Trophoblast cell (in vitro differentiated cells and primary cell): ENCODE data around the gene MEPE.

Source experiments
- DNase-seq, 2 donors: peaks; one replicate each; pipeline ENCODE4 v3.0.0-alpha.2; 2016
- H2AFZ ChIP-seq: 2 replicates; pipeline ENCODE4 v1.6.1; 2013; ENCODE audit warnings: low read length, moderate library complexity, mild to moderate bottlenecking; ENCODE audit not compliant: insufficient read depth, poor library complexity
- H2AK5ac ChIP-seq: 2 replicates; pipeline ENCODE4 v1.6.1; 2013; ENCODE audit warnings: mild to moderate bottlenecking, low read length
- H2BK120ac ChIP-seq: 2 replicates; pipeline ENCODE4 v1.6.1; 2013; ENCODE audit warnings: low read length, mild to moderate bottlenecking, moderate library complexity; ENCODE audit not compliant: insufficient read depth, poor library complexity
- H2BK12ac ChIP-seq: 2 replicates; pipeline ENCODE4 v1.6.1; 2013; ENCODE audit warnings: mild to moderate bottlenecking, low read length, moderate library complexity
- H2BK5ac ChIP-seq: 2 replicates; pipeline ENCODE4 v1.6.1; 2013; ENCODE audit warnings: low read length, low read depth, moderate library complexity, mild to moderate bottlenecking; ENCODE audit not compliant: poor library complexity
- H3K14ac ChIP-seq: 2 replicates; pipeline ENCODE4 v1.6.1; 2013; ENCODE audit warnings: mild to moderate bottlenecking, low read length
- H3K18ac ChIP-seq: 2 replicates; pipeline ENCODE4 v1.6.1; 2013; ENCODE audit warnings: mild to moderate bottlenecking, low read length
- H3K23ac ChIP-seq: 2 replicates; pipeline ENCODE4 v1.6.1; 2013; ENCODE audit warnings: low read length
- H3K27ac ChIP-seq: 2 replicates; pipeline ENCODE4 v1.5.1; 2013; ENCODE audit warnings: low read depth, mild to moderate bottlenecking, inconsistent platforms, low read length, moderate library complexity
- H3K27me3 ChIP-seq: 2 replicates; pipeline ENCODE4 v1.6.1; 2013; ENCODE audit warnings: inconsistent platforms, mild to moderate bottlenecking, low read length, moderate library complexity; ENCODE audit not compliant: insufficient read depth
- H3K36me3 ChIP-seq, 2 experiments: 1 replicate in 1 of 2; 2 replicates in 1 of 2; pipeline ENCODE4 v1.6.1; 2013; ENCODE audit warnings: low read length in 2 of 2, mild to moderate bottlenecking in 2 of 2, moderate library complexity in 1 of 2; ENCODE audit not compliant: insufficient read depth in 2 of 2, control insufficient read depth in 1 of 2
- H3K4ac ChIP-seq: 2 replicates; pipeline ENCODE4 v1.6.1; 2013; ENCODE audit warnings: low read depth, mild to moderate bottlenecking, low read length, moderate library complexity
- H3K4me1 ChIP-seq, 2 experiments: 1 replicate in 1 of 2; 2 replicates in 1 of 2; pipeline ENCODE4 v1.6.1; 2013; ENCODE audit warnings: low read length in 2 of 2, mild to moderate bottlenecking in 2 of 2, moderate library complexity in 1 of 2; ENCODE audit not compliant: insufficient read depth in 2 of 2, control insufficient read depth in 1 of 2
- H3K4me2 ChIP-seq: 2 replicates; pipeline ENCODE4 v1.6.1; 2013; ENCODE audit warnings: inconsistent platforms, mild to moderate bottlenecking, low read length, moderate library complexity
- H3K4me3 ChIP-seq: 2 replicates; pipeline ENCODE4 v1.5.1; 2013; ENCODE audit warnings: mild to moderate bottlenecking, low read depth, low read length, inconsistent platforms
- H3K79me1 ChIP-seq: one replicate; pipeline ENCODE4 v1.6.1; 2013; ENCODE audit warnings: low read length
- H3K79me2 ChIP-seq: 2 replicates; pipeline ENCODE4 v1.6.1; 2013; ENCODE audit warnings: low read length, mild to moderate bottlenecking; ENCODE audit not compliant: control insufficient read depth, insufficient read depth, poor library complexity
- H3K9ac ChIP-seq: 2 replicates; pipeline ENCODE4 v1.6.1; 2013; ENCODE audit warnings: mild to moderate bottlenecking, low read length
- H3K9me3 ChIP-seq: 2 replicates; pipeline ENCODE4 v1.6.1; 2013; ENCODE audit warnings: low read depth, mild to moderate bottlenecking, control low read depth, inconsistent platforms, low read length; ENCODE audit not compliant: insufficient read depth
- H4K12ac ChIP-seq: 2 replicates; pipeline ENCODE4 v1.6.1; 2013; ENCODE audit warnings: low read depth, mild to moderate bottlenecking, low read length, moderate library complexity
- H4K8ac ChIP-seq: 2 replicates; pipeline ENCODE4 v1.6.1; 2013; ENCODE audit warnings: low read depth, mild to moderate bottlenecking, low read length, moderate library complexity
- H4K91ac ChIP-seq: one replicate; pipeline ENCODE4 v1.6.1; 2013; ENCODE audit warnings: low read depth, mild to moderate bottlenecking, low read length, moderate library complexity
- WGBS: extraction: QIAGEN DNeasy Blood & Tissue Kit; methylation state at CpG from one replicate; pipeline ENCODE4 v1.1.7; 2013; ENCODE audit warnings: missing lambda C conversion rate; ENCODE audit not compliant: insufficient read length, insufficient coverage; ENCODE audit errors: extremely low coverage; 5-methylcytosine and 5-hydroxymethylcytosine counted together

MEPE gene

DNA sequence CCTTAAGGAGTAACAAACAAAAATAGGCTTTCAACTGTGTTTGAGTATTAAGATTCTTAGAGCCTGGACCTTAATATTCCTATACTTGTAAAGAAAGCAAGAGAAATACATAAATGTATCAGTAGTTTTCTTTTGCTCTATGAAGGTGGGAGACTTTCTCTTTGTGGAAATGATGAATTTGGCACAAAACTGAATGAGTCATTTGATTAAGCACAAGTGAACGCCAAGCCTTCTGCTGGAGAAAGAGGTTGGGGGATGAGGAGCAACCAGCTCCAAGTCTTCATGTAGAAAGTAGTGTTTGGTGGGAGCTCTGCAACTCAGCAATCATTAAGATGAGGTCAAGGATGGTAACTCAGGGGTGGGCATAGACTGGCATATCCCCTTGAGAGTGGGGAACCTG lies 49.6 kb downstream of the MEPE start:
- Histone ChIP-seq H4K12ac (no peak overlapping the region), H2AFZ (no peak overlapping the region), H3K9me3 (peaks cover 4% of the 10 kb centered on the region), H3K9ac (no peak overlapping the region), H3K4me1 (no peaks in the 10 kb centered on the region), H3K14ac (no peak overlapping the region), H3K36me3 (no peaks in the 10 kb centered on the region), H3K4ac (no peak overlapping the region), H3K79me1 (no peaks in the 10 kb centered on the region), H3K4me3 (no peak overlapping the region), H2BK5ac (no peak overlapping the region), H3K4me2 (no peak overlapping the region), H3K23ac (no peak overlapping the region), H3K18ac (no peak overlapping the region), H4K91ac (no peak overlapping the region), H2BK12ac (no peak overlapping the region), H3K27ac (no peak overlapping the region), H3K27me3 (no peaks in the 10 kb centered on the region), H4K8ac (no peak overlapping the region), H3K79me2 (no peaks in the 10 kb centered on the region), H2BK120ac (no peak overlapping the region), H2AK5ac (no peak overlapping the region)
- DNase-seq, result no peak
- no CpG with 5 or more reads among the region's 1 CpG for WGBS

DNA sequence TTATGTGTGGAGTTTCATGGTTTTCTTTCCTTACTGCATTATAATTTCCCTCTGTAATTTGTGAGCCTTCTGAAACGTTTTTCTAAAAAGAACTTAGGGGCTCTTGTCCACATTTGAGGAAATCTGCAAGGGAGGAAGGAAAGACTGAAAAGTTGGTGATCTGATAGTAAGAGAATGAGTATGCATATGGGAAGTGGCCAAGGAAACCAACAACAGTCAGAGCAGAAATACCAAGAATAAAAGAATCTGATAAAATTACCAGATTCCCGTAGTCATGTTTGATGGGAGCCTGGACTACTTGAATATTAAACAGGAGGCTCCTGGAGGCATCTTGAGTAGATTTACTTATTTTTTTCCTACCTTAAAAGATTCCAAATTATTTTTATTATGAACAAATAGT lies 50.1 kb downstream of the MEPE start:
- Histone ChIP-seq H3K79me1 (no peaks in the 10 kb centered on the region), H2AK5ac (no peak overlapping the region), H3K27ac (no peak overlapping the region), H3K4ac (no peak overlapping the region), H2BK5ac (no peak overlapping the region), H3K79me2 (no peaks in the 10 kb centered on the region), H4K8ac (no peak overlapping the region), H4K12ac (no peak overlapping the region), H3K9me3 (peaks cover 4% of the 10 kb centered on the region), H2BK12ac (no peak overlapping the region), H3K4me1 (no peaks in the 10 kb centered on the region), H4K91ac (no peak overlapping the region), H2BK120ac (no peak overlapping the region), H3K23ac (no peak overlapping the region), H3K4me2 (no peak overlapping the region), H2AFZ (no peak overlapping the region), H3K27me3 (no peaks in the 10 kb centered on the region), H3K18ac (no peak overlapping the region), H3K4me3 (no peak overlapping the region), H3K9ac (no peak overlapping the region), H3K36me3 (no peaks in the 10 kb centered on the region), H3K14ac (no peak overlapping the region)
- no CpG with 5 or more reads among the region's 2 CpGs for WGBS
- no peak for DNase-seq

DNA sequence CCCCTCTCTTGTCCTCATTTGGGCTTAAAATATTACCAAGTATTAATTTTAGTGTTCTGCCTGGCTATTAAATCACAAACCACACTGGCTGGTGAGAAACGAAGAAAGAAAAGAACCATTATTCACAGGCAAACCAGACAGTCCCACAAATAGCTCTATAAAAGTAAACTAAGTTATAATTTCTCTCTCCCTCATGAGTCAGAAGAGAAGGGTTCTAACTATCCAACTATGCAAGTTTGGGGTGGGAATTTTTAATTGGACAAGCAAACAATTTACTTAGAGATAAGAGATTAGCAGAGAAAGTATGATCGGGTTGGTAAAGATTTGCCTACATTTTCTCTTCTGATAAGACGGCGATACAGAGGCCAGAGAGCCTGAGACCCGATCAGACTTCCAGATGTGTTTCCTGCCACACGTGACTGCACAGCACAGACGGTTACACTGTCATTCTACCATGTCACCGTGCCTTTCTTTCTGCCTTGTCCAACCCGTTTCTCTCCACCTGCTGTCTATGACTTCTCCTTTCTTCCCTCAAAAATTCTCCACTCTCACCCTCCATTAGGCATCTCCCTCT lies 52.3 kb downstream of the MEPE start:
- no peaks in the 10 kb centered on the region for H3K79me1 ChIP-seq
- no peak overlapping the region for H3K4me3 ChIP-seq
- H2AK5ac ChIP-seq, result no peak overlapping the region
- H3K79me2 ChIP-seq, result no peaks in the 10 kb centered on the region
- H4K12ac ChIP-seq, result no peak overlapping the region
- DNase-seq, result peak; percentile 3 to 51
- no peaks in the 10 kb centered on the region for H3K4me1 ChIP-seq
- no peak overlapping the region for H3K18ac ChIP-seq
- no peak overlapping the region for H2AFZ ChIP-seq
- H4K91ac ChIP-seq, result no peak overlapping the region
- H3K27ac ChIP-seq, result no peak overlapping the region
- no peak overlapping the region for H3K4ac ChIP-seq
- no peak overlapping the region for H3K23ac ChIP-seq
- H2BK120ac ChIP-seq, result no peak overlapping the region
- no peak overlapping the region for H2BK12ac ChIP-seq
- no peak overlapping the region for H3K14ac ChIP-seq
- no peak overlapping the region for H3K4me2 ChIP-seq
- no peak overlapping the region for H4K8ac ChIP-seq
- H3K36me3 ChIP-seq, result no peaks in the 10 kb centered on the region
- no CpG with 5 or more reads among the region's 9 CpGs for WGBS
- no peaks in the 10 kb centered on the region for H3K27me3 ChIP-seq
- no peak overlapping the region for H3K9ac ChIP-seq
- no peak overlapping the region for H2BK5ac ChIP-seq
- peaks cover 4% of the 10 kb centered on the region for H3K9me3 ChIP-seq

DNA sequence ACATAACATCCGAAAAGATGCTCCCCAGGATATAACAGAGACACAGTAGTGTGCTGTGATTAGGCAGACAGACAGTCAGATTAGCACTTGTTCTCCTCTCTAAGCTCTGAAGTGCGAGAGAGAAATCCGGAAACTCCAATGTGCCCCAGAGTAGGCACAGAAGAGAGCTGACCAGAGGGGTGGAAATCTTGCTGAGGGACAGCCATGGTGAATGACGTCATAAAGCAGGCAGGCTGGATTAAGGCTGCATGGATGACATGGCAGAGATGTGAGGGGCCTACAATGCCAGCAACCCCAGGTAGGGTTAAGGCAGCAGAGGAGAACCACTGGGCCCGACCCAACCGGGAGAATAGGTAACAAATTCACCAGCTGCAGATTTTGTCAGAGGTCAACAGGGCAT lies 53.3 kb downstream of the MEPE start:
- Histone ChIP-seq H2AFZ (no peak overlapping the region), H3K14ac (no peak overlapping the region), H2AK5ac (no peak overlapping the region), H3K4me3 (no peak overlapping the region), H3K79me1 (no peaks in the 10 kb centered on the region), H3K23ac (no peak overlapping the region), H2BK5ac (no peak overlapping the region), H4K12ac (no peak overlapping the region), H3K9ac (no peak overlapping the region), H3K9me3 (peaks cover 4% of the 10 kb centered on the region), H3K4me1 (no peaks in the 10 kb centered on the region), H2BK12ac (no peak overlapping the region), H3K4ac (no peak overlapping the region), H3K79me2 (no peaks in the 10 kb centered on the region), H3K27ac (no peak overlapping the region), H3K18ac (no peak overlapping the region), H2BK120ac (no peak overlapping the region), H3K36me3 (no peaks in the 10 kb centered on the region), H3K27me3 (no peaks in the 10 kb centered on the region), H3K4me2 (no peak overlapping the region), H4K91ac (no peak overlapping the region), H4K8ac (no peak overlapping the region)
- WGBS, result no CpG with 5 or more reads among the region's 6 CpGs
- DNase-seq, result no peak
